Subcutaneous adipose tissue (tissue), 4 donors: ENCODE results near the gene NKX1-1. TPM values are rescaled to one million over a fixed set of nuclear protein-coding genes. Genes with fewer than 3 reads are reported as not detected.

Source experiments
- CTCF ChIP-seq: fragments of 450-650 bp; IDR thresholded peaks from one replicate; pipeline ENCODE4 v1.5.1; 2016; ENCODE audit warnings: low read depth, mild to moderate bottlenecking, control low read depth, antibody characterized with exemption, moderate library complexity
- total RNA-seq, 4 donors: library from RNA; depleted of rRNA; stranded (reverse); fragments of >200 nt; gene quantifications; one replicate each; pipeline ENCODE4 v1.1.0, GENCODE V29; 2016

Gene NKX1-1
- total RNA-seq, 4 donors from 2014 or later = not detected

GRCh38 chr4:1395941-1396805, 10.1 kb downstream of the NKX1-1 start:
- TF ChIP-seq CTCF = no peak

- TF ChIP-seq CTCF = no peak
Observed at GRCh38 chr4:1393866-1394265, 12.4 kb downstream of the NKX1-1 start.

GRCh38 chr4:1385373-1386340, 20.6 kb downstream of the NKX1-1 start:
- no peak for TF ChIP-seq CTCF

- no peak for TF ChIP-seq CTCF
Observed at GRCh38 chr4:1384675-1385372, 21.4 kb downstream of the NKX1-1 start.

GRCh38 chr4:1383728-1384591, 22.3 kb downstream of the NKX1-1 start:
- TF ChIP-seq CTCF = no peak

- no peak for TF ChIP-seq CTCF
Observed at GRCh38 chr4:1382776-1383727, 23.2 kb downstream of the NKX1-1 start.
